ENCODE results near the gene CMIP.

DNA sequence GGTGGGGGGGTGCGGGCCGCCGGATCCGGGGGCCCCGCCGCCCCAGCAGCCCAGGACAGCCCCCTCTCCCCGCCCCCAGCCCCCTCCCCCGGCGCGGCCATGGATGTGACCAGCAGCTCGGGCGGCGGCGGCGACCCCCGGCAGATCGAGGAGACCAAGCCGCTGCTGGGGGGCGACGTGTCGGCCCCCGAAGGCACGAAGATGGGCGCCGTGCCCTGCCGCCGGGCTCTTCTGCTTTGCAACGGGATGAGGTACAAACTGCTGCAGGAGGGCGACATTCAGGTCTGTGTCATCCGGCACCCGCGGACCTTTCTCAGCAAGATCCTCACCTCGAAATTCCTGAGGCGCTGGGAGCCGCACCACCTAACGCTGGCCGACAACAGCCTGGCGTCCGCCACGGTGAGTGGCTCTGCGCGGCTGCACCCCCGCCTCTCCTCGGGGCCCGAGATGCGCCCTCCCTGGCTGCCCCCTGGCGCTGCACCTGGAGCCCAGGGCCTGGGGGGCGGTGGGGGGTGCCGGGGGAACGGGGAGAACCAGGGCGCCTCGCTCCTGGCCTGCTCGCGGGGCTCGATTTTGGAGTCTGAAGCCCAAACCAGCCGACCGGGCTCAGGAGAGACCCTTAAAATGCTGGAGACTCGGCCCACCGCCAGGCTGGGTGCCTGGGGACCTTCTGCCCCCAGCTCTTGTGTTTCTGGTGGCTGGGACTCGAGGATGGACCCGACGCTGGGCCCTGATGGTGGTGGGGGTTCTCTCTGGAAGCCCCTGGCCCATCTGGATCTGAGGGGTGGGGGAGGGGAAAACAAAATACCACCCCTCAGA lies 744 bp downstream of the CMIP start:
- TF ChIP-seq, protein P1, sequence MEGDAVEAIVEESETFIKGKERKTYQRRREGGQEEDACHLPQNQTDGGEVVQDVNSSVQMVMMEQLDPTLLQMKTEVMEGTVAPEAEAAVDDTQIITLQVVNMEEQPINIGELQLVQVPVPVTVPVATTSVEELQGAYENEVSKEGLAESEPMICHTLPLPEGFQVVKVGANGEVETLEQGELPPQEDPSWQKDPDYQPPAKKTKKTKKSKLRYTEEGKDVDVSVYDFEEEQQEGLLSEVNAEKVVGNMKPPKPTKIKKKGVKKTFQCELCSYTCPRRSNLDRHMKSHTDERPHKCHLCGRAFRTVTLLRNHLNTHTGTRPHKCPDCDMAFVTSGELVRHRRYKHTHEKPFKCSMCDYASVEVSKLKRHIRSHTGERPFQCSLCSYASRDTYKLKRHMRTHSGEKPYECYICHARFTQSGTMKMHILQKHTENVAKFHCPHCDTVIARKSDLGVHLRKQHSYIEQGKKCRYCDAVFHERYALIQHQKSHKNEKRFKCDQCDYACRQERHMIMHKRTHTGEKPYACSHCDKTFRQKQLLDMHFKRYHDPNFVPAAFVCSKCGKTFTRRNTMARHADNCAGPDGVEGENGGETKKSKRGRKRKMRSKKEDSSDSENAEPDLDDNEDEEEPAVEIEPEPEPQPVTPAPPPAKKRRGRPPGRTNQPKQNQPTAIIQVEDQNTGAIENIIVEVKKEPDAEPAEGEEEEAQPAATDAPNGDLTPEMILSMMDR (IDR thresholded peaks at IDR 0.05) = peak in 2 of 4 donors; percentile 12 to 13
- no peak for TF ChIP-seq POLR2A (IDR thresholded peaks at IDR 0.05)

All from right lobe of liver (tissue), 4 donors.